Measurements from ENCODE around the gene CNTLN. TPM values are rescaled to one million over a fixed set of nuclear protein-coding genes. Genes with fewer than 3 reads are reported as not detected.

CNTLN gene
- total and polyA plus RNA-seq, 2 of the 8 experiments (the other 6 are each of a cell fraction or from before 2014, with no cell fraction given): 4.8 to 10.8 TPM

DNA sequence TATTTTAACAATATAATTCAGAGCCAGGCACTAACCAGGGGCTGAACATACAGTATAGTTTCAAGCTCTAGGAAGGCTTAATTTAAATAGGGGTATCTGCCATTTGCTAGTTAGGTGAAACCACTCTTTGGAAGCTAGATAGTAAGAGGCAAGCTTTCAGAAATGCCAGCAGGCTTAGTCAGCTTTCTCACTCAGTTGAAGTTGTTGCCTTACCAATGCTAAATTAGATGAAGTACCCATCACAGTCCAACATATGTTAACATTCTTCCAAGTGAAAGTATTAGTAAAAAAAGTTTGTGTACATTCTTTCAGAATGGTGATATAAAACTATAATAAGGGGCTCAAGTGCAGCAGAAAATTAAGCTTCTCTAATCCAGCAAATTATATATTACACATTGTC, 215.0 kb downstream of the CNTLN start:
- no peaks in the 10 kb centered on the region for H4K20me1 ChIP-seq (replicated peaks in 1 of 2; ENCODE audit: control insufficient read depth in 1 of 2, insufficient read depth in 2 of 2, low read length in 2 of 2)
- H3K27me3 ChIP-seq (replicated peaks in 1 of 4; ENCODE audit: control insufficient read depth in 3 of 4, extremely low read depth in 1 of 4, insufficient read depth in 3 of 4, low read length in 3 of 4): no peaks in the 10 kb centered on the region
- no peak overlapping the region for H2BK15ac ChIP-seq (ENCODE audit: low read length)
- no peaks in the 10 kb centered on the region for H3K4me1 ChIP-seq (replicated peaks in 1 of 4; ENCODE audit: control insufficient read depth in 3 of 4, insufficient read depth in 4 of 4, low read length in 3 of 4)
- no peaks in the 10 kb centered on the region for H3K79me2 ChIP-seq (ENCODE audit: control insufficient read depth in 1 of 2, insufficient read depth in 2 of 2, low read length in 2 of 2)
- ChIA-PET POLR2A (ENCODE audit: partially characterized antibody) (no interaction called here), CTCF (ENCODE audit: partially characterized antibody) (no interaction called here)
- no peaks in the 10 kb centered on the region; the same call in 1 of the 2 replicates for H3K23me2 ChIP-seq (ENCODE audit: low read depth, low read length)
- DNase-seq (ENCODE audit: low read depth in 1 of 2, low spot score in 2 of 2): no peak
- H3K18ac ChIP-seq (ENCODE audit: extremely low read depth, low read length): no peak overlapping the region
- H2BK5ac ChIP-seq (ENCODE audit: low read depth, low read length): no peak overlapping the region
- no peak overlapping the region for H4K91ac ChIP-seq (replicated peaks; ENCODE audit: insufficient read length, low read length)
- H2BK20ac ChIP-seq (ENCODE audit: low read length): no peak overlapping the region
- H3K9me3 ChIP-seq (ENCODE audit: insufficient read depth in 2 of 2, low read depth in 1 of 2, low read length in 1 of 2): no peaks in the 10 kb centered on the region
- H3K79me1 ChIP-seq (ENCODE audit: low read depth, low read length): no peaks in the 10 kb centered on the region
- H3K4me2 ChIP-seq (ENCODE audit: insufficient read depth in 1 of 2, low read depth in 2 of 2, low read length in 2 of 2): no peak overlapping the region
- no peak overlapping the region for H3K27ac ChIP-seq (ENCODE audit: low read depth, low read length)
- H2BK120ac ChIP-seq (replicated peaks; ENCODE audit: low read depth, low read length): no peak overlapping the region
- H3K4ac ChIP-seq (replicated peaks; ENCODE audit: insufficient read length, low read depth, low read length): no peak overlapping the region
- H3K56ac ChIP-seq (replicated peaks; ENCODE audit: insufficient read length, low read depth, low read length): no peak overlapping the region
- H2AK5ac ChIP-seq (ENCODE audit: low read depth, low read length): no peak overlapping the region
- H4K5ac ChIP-seq (ENCODE audit: insufficient read length, low read depth, low read length): no peak overlapping the region
- no peak overlapping the region for H3K14ac ChIP-seq (ENCODE audit: insufficient read length)
- no peak overlapping the region for H4K8ac ChIP-seq (ENCODE audit: extremely low read depth, insufficient read depth, low read length)
- no peak overlapping the region for H3K9ac ChIP-seq (replicated peaks in 1 of 4; ENCODE audit: extremely low read depth in 1 of 4, low read depth in 3 of 4, low read length in 3 of 4)
- no peak overlapping the region for H3K23ac ChIP-seq (ENCODE audit: insufficient read length)
- no peak overlapping the region for H3K4me3 ChIP-seq (ENCODE audit: extremely low read depth in 1 of 4, insufficient read depth in 2 of 4, low read depth in 3 of 4, low read length in 4 of 4)
- FAIRE-seq: no peak
- no peak overlapping the region for H2AFZ ChIP-seq (ENCODE audit: low read length)
- H2BK12ac ChIP-seq (ENCODE audit: low read depth, low read length): no peak overlapping the region
- peaks cover 0 to 4% (median 2%) of the 10 kb centered on the region in 4 experiments; a peak in 1 of 8 replicates for H3K36me3 ChIP-seq (ENCODE audit: control insufficient read depth in 2 of 4, insufficient read depth in 4 of 4, low read length in 3 of 4)
- TF ChIP-seq, protein P1, sequence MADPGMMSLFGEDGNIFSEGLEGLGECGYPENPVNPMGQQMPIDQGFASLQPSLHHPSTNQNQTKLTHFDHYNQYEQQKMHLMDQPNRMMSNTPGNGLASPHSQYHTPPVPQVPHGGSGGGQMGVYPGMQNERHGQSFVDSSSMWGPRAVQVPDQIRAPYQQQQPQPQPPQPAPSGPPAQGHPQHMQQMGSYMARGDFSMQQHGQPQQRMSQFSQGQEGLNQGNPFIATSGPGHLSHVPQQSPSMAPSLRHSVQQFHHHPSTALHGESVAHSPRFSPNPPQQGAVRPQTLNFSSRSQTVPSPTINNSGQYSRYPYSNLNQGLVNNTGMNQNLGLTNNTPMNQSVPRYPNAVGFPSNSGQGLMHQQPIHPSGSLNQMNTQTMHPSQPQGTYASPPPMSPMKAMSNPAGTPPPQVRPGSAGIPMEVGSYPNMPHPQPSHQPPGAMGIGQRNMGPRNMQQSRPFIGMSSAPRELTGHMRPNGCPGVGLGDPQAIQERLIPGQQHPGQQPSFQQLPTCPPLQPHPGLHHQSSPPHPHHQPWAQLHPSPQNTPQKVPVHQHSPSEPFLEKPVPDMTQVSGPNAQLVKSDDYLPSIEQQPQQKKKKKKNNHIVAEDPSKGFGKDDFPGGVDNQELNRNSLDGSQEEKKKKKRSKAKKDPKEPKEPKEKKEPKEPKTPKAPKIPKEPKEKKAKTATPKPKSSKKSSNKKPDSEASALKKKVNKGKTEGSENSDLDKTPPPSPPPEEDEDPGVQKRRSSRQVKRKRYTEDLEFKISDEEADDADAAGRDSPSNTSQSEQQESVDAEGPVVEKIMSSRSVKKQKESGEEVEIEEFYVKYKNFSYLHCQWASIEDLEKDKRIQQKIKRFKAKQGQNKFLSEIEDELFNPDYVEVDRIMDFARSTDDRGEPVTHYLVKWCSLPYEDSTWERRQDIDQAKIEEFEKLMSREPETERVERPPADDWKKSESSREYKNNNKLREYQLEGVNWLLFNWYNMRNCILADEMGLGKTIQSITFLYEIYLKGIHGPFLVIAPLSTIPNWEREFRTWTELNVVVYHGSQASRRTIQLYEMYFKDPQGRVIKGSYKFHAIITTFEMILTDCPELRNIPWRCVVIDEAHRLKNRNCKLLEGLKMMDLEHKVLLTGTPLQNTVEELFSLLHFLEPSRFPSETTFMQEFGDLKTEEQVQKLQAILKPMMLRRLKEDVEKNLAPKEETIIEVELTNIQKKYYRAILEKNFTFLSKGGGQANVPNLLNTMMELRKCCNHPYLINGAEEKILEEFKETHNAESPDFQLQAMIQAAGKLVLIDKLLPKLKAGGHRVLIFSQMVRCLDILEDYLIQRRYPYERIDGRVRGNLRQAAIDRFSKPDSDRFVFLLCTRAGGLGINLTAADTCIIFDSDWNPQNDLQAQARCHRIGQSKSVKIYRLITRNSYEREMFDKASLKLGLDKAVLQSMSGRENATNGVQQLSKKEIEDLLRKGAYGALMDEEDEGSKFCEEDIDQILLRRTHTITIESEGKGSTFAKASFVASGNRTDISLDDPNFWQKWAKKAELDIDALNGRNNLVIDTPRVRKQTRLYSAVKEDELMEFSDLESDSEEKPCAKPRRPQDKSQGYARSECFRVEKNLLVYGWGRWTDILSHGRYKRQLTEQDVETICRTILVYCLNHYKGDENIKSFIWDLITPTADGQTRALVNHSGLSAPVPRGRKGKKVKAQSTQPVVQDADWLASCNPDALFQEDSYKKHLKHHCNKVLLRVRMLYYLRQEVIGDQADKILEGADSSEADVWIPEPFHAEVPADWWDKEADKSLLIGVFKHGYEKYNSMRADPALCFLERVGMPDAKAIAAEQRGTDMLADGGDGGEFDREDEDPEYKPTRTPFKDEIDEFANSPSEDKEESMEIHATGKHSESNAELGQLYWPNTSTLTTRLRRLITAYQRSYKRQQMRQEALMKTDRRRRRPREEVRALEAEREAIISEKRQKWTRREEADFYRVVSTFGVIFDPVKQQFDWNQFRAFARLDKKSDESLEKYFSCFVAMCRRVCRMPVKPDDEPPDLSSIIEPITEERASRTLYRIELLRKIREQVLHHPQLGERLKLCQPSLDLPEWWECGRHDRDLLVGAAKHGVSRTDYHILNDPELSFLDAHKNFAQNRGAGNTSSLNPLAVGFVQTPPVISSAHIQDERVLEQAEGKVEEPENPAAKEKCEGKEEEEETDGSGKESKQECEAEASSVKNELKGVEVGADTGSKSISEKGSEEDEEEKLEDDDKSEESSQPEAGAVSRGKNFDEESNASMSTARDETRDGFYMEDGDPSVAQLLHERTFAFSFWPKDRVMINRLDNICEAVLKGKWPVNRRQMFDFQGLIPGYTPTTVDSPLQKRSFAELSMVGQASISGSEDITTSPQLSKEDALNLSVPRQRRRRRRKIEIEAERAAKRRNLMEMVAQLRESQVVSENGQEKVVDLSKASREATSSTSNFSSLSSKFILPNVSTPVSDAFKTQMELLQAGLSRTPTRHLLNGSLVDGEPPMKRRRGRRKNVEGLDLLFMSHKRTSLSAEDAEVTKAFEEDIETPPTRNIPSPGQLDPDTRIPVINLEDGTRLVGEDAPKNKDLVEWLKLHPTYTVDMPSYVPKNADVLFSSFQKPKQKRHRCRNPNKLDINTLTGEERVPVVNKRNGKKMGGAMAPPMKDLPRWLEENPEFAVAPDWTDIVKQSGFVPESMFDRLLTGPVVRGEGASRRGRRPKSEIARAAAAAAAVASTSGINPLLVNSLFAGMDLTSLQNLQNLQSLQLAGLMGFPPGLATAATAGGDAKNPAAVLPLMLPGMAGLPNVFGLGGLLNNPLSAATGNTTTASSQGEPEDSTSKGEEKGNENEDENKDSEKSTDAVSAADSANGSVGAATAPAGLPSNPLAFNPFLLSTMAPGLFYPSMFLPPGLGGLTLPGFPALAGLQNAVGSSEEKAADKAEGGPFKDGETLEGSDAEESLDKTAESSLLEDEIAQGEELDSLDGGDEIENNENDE (IDR thresholded peaks at IDR 0.05; ENCODE audit: insufficient replicate concordance, low read length): no peak
